Neural crest cell (in vitro differentiated cells): ENCODE data around the gene ME3. TPM values are rescaled to one million over a fixed set of nuclear protein-coding genes. Genes with fewer than 3 reads are reported as not detected.

Experiments
- DNase-seq: peaks from one replicate; pipeline ENCODE4 v3.0.0; 2021; ENCODE audit warnings: low read depth, mixed read lengths, low spot score
- H3K27ac Mint-ChIP-seq: one replicate; pipeline ENCODE4 v1.8.0; 2021; ENCODE audit warnings: mild to moderate bottlenecking, mixed read lengths; ENCODE audit not compliant: unreplicated experiment
- H3K27me3 Mint-ChIP-seq: 2 replicates; pipeline ENCODE4 v1.8.0; 2021; ENCODE audit warnings: low read depth, mild to moderate bottlenecking, mixed read lengths
- H3K36me3 Mint-ChIP-seq: 2 replicates; pipeline ENCODE4 v1.8.0; 2021; ENCODE audit warnings: low read depth, mild to moderate bottlenecking, mixed read lengths
- H3K4me1 Mint-ChIP-seq: 2 replicates; pipeline ENCODE4 v1.8.0; 2021; ENCODE audit warnings: mixed read lengths
- H3K4me3 Mint-ChIP-seq: one replicate; pipeline ENCODE4 v1.8.0; 2021; ENCODE audit warnings: mild to moderate bottlenecking, mixed read lengths
- H3K9me3 Mint-ChIP-seq: 2 replicates; pipeline ENCODE4 v1.8.0; 2021; ENCODE audit warnings: mixed read lengths
- total RNA-seq: library from RNA; stranded (reverse); gene quantifications from 2 replicates; pipeline ENCODE4 v1.2.1, GENCODE V29; 2021
- TF ChIP-seq, protein P1 (sequence below): fragments of 200-600 bp; sonication (generic); conservative IDR thresholded peaks from 2 replicates; pipeline ENCODE4 v1.5.0; 2021; ENCODE audit warnings: antibody characterized with exemption, mild to moderate bottlenecking

ME3 gene
- total RNA-seq, 1 donor from 2014 or later: 18.9 TPM

- Mint-ChIP-seq H3K4me1 (peaks cover 58% of the 10 kb centered on the region), H3K9me3 (no peaks in the 10 kb centered on the region), H3K27me3 (no peaks in the 10 kb centered on the region), H3K4me3 (peak overlapping the region; percentile 79), H3K27ac (peak overlapping the region; percentile 91), H3K36me3 (no peaks in the 10 kb centered on the region)
- TF ChIP-seq, protein P1, sequence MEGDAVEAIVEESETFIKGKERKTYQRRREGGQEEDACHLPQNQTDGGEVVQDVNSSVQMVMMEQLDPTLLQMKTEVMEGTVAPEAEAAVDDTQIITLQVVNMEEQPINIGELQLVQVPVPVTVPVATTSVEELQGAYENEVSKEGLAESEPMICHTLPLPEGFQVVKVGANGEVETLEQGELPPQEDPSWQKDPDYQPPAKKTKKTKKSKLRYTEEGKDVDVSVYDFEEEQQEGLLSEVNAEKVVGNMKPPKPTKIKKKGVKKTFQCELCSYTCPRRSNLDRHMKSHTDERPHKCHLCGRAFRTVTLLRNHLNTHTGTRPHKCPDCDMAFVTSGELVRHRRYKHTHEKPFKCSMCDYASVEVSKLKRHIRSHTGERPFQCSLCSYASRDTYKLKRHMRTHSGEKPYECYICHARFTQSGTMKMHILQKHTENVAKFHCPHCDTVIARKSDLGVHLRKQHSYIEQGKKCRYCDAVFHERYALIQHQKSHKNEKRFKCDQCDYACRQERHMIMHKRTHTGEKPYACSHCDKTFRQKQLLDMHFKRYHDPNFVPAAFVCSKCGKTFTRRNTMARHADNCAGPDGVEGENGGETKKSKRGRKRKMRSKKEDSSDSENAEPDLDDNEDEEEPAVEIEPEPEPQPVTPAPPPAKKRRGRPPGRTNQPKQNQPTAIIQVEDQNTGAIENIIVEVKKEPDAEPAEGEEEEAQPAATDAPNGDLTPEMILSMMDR: no peak
- peak; percentile 38 for DNase-seq
These were observed 83.8 kb downstream of the ME3 start for GRCh38 chr11:86588566-86589090.

- Mint-ChIP-seq H3K4me3 (no peak overlapping the region), H3K4me1 (peaks cover 55% of the 10 kb centered on the region), H3K27me3 (no peaks in the 10 kb centered on the region), H3K36me3 (no peaks in the 10 kb centered on the region), H3K9me3 (no peaks in the 10 kb centered on the region), H3K27ac (no peak overlapping the region)
- no peak for DNase-seq
- TF ChIP-seq, protein P1: no peak
These were observed 84.9 kb downstream of the ME3 start for GRCh38 chr11:86587264-86588193.

DNA sequence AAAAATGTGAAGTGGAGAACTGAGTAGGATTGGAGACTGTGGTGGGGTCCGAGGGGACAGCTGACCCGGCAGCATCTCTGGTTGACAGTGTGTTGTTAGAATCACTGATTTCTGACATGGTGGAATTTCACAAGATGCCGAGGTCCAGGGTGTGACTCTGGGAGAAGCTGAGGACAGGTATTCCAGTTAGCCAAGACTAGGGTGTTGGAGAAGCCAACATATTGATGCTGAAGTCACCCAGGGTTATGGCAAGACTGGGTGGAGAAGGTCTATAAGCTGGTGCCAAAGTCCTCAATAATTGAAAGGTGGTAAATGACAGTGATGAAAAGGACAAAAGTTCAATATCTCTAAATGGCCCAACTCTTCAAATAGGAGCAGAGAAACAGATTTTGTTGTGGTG, 86.1 kb downstream of the ME3 start:
- Mint-ChIP-seq H3K27me3 (no peaks in the 10 kb centered on the region), H3K27ac (no peak overlapping the region), H3K9me3 (no peaks in the 10 kb centered on the region), H3K4me1 (peaks cover 46% of the 10 kb centered on the region), H3K4me3 (no peak overlapping the region), H3K36me3 (no peaks in the 10 kb centered on the region)
- TF ChIP-seq, protein P1: no peak
- no peak for DNase-seq

GRCh38 chr11:86582898-86583297, 89.5 kb downstream of the ME3 start:
- Mint-ChIP-seq H3K27ac (no peak overlapping the region), H3K4me1 (peaks cover 17% of the 10 kb centered on the region), H3K9me3 (no peaks in the 10 kb centered on the region), H3K27me3 (no peaks in the 10 kb centered on the region), H3K4me3 (no peak overlapping the region), H3K36me3 (no peaks in the 10 kb centered on the region)
- TF ChIP-seq, protein P1: no peak
- no peak for DNase-seq

GRCh38 chr11:86580535-86580934, 91.9 kb downstream of the ME3 start:
- Mint-ChIP-seq H3K36me3 (no peaks in the 10 kb centered on the region), H3K27me3 (no peaks in the 10 kb centered on the region), H3K4me3 (no peak overlapping the region), H3K4me1 (peaks cover 14% of the 10 kb centered on the region), H3K27ac (no peak overlapping the region), H3K9me3 (no peaks in the 10 kb centered on the region)
- TF ChIP-seq, protein P1: no peak
- no peak for DNase-seq
